Stimulated activated CD4-positive, alpha-beta T cell treated with anti-CD3 and anti-CD28 coated beads, Interleukin-2, amount 100 ng/mL, for 4 hours (primary cell): ENCODE results near the gene HPSE2.

Experiments
- DNase-seq: peaks from one replicate; pipeline ENCODE4 v3.0.0-alpha.2; 2020; ENCODE audit warnings: low read depth

HPSE2 gene

DNA sequence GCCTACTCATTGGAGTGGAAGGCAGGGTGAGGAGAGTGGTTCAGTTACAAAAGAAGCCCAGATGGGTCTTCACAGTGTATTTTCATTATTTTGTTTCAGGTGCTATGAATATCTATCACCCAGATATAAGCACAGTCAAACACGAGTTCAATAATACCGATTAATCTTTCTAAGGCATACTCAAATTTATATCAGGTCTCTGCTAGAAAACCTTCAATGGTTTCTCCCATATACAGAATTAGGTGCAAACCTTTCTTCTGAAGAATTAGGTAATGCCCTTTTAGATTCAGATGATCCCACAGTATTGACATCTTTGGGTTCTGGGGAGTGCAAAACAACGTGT is 774.2 kb downstream of the HPSE2 start:
- DNase-seq, result no peak

DNA sequence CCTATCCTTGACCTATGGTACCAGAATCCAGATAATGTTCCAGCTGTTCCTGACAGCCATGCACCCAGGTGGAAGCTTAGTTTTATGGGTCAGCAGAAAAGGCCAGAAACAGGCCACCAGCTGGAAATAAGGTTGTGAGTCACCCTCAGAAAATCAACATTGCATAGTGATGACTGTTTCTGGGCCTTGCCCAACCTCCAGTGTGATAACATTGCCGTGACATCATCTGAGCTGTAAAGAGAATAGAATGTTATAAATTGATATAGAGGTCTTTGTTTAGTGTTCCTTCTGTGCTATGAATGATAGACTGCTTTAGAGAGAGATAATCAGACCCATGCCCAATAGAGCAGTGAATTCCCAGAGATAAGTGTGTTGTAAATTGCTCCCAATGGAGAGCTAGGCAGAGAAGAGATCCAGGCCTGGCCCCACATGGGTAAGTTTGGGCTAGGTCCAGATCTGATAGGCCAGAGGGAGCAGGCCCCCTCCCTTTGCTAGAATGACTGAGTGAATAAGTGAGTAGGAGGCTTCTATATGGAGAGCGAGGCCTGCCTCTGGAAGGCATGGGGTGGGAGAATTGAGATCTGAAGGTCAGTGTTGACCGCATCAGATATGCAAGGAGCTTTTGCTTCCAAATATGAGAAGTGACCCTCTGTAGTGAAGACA is 774.7 kb downstream of the HPSE2 start:
- DNase-seq, result no peak

DNA sequence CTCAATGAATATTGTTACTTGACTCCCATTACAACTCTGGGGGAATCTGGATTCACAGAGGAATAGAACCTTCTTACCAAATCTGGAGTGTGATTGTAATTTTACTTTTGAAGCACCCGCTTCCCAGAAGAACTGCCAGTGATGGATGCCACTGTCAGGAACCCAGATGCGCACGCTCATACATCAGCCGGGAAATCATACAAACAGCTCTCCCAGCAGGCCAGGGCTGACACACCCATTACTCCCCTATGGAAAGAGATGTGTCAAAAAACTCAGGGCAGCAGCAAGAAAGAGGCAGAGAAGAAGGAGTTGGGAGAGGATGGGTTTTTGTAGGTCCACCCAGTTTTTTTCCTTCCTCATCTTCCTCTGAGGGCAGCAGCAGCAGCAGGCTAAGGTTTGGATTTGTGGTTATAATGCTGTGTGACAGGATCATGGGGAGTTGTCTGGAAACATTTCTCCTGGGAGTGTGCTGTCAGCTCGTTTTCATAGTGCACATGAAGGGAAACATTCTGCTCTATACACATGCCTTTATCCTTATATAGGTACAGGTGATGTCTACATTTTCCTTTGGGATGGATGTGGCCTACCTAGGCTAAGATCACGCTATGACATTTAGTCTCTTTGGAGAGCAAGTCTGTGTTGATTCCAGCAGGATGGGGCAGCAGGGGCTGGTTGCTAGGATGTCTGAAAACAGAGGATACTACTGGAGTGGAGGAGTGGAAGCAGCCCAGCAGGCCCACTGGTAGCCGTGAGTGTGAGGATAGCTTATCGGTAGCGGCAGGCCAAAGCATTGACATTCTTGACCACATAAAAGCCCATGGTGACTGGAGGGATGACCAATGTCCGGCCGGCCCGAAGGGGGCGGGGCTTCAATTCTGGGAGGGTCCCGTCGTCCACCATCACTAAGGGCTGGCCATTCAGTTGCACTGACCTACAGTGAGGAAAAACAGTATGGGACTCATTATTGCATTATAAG is 776.6 kb downstream of the HPSE2 start:
- no peak for DNase-seq

DNA sequence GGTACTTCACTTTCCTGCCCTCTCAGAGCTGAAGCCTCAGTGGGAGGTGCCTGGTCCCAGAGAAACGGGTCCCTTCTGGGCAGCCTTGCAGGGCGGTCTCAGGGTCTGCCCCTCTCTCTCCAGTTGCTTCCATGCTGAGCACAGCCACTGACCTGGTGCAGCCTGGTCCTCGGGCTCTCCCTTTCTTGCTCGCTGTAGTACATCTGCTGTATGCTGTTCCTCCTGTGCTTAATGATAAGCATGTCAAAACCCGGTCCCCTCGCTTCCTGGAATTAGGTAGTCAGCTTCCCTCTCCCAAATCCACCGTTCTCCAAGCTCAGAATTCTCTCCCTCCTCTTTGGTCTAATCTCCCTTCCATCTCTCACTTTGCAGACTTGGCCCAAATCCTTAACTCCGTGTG is 777.9 kb downstream of the HPSE2 start:
- no peak for DNase-seq

DNA sequence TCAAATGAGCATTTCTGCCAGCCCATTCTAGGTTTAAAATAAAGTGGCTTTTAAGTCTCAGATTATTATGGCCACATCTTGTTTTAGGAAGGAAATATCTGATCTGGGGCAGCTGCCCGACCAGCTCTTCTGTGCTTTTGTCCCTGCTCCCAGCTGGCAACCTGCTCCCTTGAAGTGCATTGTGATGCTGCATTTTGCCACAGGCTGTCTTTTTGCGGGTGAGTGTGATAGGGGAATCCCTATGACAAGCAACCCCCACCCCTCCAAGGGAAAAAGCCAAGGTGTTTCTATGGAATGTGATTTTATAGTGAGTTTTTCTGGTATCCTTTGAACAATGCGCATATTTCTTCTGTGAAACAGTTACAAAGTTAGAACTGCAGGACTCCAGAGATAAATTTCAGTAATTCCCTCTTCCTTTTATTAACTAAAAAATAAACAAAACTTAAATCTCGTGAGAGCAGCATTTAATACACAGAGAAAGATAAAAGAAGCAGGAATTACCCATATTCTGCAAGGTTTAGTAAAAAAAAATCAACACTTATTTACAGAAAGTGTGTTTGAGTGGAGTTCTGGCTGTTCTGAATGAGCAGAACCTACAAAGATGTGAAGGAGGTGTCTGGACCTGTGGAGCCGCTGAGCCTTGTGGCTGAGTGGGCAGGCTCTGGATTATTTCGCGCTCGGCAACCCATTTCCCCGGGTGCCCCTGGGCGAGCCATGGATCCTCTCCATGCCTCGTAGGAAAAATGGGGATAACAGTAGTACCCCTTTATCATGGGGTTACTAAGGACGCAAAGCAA is 778.8 kb downstream of the HPSE2 start:
- no peak for DNase-seq

DNA sequence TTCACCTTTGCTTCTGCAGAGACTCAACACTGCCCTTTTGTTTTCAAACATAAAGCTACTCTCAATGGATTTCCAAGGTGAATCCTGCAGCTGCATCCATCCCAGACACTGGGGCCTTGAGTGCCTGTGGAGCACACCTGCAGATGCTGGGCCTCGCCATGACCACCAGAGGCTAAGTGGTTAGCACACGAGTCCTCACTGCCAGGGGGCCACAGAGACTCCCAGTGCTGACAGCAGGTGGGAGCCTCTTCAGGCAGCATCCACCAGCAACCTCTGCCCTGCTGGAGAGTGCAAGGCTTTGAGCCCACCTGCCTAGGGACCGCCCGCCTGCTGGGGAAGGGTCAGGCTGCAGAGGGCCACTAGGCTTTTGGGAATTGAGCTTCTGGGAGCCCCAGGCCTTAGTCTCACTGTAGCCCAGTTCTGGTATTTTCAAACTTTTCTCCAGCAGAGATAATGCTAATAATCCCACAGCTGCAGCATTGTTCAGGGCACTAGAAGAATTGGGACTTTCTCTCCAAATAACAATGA is 779.5 kb downstream of the HPSE2 start:
- DNase-seq, result no peak

DNA sequence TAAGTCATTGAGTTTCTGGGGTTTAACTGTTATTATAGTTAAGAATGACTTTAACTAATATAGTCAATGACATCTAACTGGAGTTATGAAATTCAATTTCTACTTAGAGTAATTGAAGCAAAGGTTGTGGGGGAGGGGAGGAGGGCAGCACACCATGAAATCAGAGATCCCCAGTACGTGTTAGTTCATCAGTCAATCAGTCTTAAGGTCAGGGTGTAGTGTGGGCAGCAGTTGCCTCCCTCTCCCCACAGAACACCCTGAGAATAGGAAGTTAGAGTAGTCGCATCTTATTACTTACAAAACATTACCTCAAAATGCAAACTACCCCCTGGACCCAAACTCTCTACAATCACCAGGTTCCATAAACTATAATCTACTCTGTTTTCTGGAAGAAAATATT is 781.9 kb downstream of the HPSE2 start:
- no peak for DNase-seq

DNA sequence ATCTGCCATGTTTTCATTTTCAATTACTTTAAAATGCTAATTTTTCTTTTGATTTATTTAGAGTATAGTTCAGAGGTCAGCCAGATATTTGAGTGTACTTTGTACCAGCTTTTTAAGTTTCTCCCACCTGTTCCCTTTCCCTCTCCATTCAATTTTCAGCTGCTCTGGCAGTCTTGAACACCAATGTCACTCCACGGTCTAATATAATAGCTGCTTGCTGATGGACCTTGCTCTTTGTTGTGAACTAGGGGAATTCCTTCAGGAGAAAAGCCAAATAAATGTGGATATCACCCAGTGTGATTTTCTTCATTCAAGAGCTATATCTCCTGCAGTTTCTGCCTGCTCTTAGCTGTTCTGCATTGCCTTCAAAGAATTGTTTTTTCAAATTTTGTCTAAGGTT is 785.0 kb downstream of the HPSE2 start:
- DNase-seq, result no peak

DNA sequence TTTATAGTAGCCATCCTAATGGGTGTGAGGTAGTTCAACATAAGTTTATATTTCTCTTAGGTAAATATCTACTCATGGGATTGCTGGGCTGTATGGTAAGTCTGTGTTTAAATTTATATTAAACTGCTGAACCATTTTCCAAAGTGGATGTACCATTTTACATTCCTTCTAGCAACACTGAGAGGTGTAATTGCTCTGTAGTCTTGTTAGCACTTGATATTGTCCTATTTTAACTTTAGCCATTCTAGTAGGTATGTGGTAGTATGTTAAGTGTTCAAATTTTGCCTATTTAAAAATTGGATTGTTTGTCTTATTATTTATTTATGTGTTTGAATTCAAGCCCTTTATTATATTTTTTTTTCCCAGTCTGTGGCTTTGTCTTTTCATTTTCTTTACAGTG is 786.4 kb downstream of the HPSE2 start:
- no peak for DNase-seq

DNA sequence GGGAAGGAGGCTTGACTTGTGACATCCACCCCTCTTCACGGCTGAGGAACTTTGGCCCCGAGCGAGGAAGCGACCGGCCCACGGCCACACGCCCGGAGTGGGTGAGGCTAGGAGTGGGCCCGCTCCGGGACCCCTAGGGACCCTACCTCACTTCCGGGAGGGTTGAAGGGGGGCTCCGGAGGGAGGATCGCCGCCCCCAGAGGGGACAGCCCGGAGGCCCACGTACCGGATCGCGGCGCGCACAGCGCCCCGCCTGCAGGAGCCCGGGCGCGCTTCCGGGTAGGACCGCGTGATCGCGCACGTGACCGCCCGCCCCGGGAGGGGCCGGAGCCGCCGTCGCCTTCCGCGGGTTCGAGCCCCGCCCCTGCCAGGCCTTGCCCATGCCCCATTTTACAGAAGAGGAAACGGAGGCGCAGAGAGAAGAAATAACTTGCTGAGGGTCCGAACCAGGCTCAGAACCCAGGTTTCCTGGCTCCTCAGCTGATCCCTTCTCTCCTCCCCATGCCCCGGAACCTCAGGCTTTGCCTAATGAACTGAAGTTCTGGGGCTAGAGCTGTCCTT is 788.9 kb downstream of the HPSE2 start, which contains the start of gene HPS1:
Gene HPS1 (minus strand): TSS at position 275 of the 561 bp plus-strand sequence. CDS start 3,695 bp downstream, outside the sequence.
- DNase-seq, result peak; percentile 77

DNA sequence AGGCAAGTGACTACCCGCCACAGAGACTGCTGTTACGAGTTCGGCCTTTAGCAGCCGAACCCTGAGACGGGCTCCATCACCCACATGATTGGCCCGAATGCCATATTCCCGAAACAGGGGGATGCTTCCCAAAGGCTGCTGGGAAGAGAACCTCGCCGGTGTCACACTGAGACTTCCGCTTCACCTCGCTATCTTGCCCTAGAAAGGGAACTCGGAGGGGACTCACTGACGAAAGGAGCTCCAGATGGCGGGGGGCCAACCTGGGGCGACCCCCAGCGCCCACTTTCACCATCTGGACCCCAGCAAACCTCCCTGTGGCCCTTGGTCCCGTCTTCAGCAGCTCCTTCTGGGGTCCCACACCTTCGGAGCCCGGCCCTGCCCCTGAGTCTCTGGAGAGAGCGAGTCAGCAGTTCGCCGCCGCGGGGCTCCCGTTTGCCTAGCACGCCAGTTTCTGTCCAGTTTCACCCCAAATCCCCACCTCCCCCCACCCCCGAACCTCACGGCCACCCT is 789.4 kb downstream of the HPSE2 start:
- no peak for DNase-seq

DNA sequence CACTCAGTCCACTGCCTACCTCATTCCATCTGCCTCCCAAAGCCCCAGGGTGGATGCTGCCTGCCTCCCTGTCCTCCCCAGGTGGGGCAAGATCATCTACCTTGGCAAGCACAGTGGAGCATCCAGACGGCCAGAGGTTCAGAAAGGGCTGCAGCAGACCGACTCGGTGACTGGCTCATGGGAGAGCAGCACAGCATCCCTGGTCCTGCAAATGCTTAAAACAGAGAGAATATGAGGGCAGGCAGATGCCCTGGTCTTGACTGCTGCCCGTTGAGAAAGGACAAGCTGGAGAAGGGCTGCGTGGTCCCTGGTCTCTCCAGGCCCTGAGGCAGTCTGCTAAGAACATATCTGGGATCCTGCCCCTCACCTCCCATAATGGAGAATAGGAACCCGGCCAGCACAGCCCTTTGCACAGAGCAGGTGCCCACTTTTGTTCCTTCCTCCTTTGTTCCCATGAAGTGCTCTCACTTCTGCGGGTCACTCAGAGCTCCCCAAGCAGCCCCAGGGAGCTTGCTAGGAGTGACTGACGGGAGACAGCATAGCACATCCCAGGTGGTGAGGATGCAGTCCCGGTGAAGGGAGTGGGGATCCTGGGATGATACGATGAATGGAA is 790.3 kb downstream of the HPSE2 start:
- no peak for DNase-seq

DNA sequence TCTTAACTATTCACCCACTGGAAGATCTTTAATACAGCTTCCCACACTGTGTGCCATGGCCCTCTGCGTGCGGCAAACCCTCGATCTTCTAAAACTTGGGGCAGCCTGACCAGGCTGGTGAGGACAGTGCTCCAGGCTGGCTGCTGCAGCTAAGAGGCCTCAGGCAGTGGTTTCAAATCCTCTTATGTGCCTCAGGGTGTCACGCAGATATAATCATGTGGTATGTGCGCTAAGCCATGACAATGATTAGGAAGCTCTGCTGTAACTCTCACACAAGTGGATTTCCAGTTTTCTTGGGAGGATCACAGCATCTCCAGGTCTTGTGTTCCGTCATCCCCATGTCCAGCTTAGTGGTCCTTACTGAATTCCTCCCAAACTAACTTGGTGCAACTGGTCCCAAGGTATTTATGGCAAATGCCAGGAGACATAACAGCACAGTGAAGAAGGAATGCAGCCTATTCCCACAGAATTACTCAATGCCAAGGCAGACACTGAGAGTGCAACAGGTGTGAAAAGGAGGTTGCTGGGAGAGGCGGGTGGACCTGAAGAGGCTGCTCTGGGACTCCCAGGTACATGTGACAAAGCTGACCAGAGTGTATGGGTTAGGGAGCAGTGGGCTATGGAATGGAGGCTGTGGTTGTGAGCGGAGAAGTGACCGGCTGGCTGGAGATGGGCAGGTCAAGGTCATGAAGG is 791.2 kb downstream of the HPSE2 start:
- no peak for DNase-seq

DNA sequence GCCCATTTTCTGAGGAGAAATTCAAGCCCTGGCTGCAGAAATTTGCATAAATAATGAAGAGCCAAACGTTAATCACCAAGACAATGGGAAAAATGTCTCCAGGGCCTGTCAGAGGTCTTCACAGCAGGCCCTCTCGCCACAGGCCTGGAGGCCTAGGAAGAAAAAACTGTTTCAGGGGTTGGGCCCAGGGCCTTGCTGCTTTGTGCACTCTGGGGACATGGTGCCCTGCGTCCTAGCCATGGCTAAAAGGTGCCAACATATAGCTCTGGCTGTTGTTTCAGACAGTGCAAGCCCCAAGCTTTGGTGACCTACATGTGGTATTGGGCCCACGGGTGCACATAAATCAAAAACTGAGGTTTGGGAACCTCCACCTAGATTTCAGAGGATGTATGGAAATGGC is 796.9 kb downstream of the HPSE2 start:
- DNase-seq, result no peak

DNA sequence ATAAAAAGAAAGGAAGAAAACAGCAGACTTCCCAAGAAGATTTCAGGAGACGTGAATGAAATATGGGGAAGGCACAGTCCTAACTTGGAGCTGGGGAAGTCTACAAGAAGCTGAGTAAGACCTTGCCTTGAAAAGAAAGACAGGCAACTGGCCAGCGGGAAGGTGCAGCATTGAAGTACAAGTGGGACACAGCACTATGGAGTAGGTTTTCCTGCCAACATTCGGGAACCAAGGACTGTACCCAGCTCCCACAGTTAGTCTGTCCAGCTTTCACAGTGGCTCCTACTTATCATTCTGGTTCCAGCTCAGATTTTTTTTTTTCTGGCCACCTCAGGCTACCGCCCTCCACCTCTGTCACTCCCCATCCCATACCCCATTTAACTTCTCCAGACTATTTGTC is 798.9 kb downstream of the HPSE2 start:
- DNase-seq, result no peak

DNA sequence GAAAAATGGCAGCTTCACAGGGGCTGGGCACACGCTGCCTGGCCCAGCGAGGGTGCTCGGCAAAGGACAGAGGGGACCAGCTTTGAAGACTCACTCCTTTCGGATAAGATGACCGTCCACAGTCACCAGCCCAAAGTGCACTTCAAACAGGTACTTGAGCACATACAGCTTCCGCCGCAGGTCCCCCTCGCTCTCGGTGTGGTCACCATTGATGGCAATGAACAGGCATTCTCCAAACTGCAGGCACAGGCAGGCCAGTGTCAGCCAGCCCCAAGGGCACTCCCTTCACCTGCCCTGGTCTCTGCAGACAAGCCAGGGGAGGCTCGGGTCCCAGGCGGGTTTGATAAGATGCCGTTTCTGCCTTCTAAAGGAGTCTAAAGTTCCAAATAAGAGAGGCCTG is 800.5 kb downstream of the HPSE2 start:
- DNase-seq, result no peak

DNA sequence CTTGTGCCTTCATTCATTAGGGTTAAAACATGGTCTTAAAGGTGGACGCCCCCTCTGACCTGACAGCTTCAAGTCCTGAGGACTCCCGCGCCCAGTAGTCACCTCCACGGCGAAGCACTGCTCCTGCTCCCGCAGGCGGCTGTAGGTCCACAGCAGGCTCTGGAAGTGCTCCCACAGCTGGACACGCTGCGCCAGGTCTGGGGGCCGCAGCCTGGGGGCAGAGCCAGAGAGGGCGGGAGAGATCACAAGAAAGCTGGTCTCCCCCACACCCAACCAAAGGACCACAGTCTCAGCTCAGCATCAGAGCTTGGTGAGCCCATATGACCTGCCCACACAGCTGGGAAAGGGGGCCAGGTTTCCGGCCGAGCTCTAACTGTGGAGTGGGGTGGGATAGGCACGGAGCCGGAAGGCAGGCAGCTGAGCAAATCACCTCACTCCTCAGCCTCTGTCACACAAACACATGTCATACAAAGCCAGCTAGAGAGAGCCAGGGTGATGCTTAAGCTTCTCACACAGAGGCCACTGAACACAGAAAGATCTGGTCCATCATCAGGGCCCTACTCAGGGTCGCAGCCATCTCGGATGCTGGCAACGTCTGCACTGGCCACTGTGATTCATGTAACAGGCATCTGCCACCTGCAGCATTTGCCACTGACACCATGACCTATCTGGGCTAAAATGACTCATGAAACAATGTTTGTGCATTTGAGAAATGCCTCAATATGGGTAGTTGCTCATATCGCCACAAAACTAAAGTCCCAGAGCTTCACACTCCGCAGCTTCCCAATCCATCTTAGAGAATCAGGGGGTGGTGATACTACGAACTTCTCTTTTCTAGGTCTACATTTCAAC is 801.5 kb downstream of the HPSE2 start:
- DNase-seq, result no peak

DNA sequence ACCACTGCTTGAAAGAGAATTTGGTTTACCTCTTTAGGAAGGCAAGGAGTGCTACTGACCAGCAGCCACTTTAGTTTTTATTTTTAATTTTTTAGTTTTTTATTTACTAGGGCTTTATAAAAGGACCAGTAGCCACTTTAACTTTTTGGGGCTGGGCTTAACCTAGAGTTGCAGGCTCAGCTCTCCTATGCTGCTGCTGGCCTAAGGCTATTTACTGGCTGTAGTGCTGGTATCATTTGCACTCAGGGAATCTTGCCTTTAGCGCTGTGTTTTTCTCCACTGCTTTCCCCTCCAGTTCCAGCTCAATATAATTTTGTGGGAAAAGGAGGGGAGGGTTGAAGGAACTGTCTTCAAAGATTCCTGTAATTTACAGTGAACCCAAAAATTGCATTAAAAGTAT is 802.3 kb downstream of the HPSE2 start:
- no peak for DNase-seq

DNA sequence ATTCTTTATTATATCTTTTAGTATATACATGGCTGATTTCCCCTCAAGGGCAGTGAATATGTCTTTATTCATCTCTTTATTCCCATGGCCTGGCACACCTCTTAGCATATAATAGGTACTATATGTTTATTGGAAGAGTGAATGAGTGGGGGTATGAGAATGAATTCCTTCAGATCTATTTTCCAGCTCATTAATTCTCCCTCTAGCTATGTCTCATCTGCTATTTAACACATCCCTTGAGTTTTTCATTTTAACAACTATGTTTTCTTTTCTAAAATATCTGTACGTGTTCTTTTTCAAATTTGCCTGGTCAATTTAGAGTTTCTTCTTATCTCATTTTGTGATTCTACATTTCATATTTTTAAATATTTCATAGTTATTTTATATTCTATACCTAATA is 803.3 kb downstream of the HPSE2 start:
- DNase-seq, result no peak

DNA sequence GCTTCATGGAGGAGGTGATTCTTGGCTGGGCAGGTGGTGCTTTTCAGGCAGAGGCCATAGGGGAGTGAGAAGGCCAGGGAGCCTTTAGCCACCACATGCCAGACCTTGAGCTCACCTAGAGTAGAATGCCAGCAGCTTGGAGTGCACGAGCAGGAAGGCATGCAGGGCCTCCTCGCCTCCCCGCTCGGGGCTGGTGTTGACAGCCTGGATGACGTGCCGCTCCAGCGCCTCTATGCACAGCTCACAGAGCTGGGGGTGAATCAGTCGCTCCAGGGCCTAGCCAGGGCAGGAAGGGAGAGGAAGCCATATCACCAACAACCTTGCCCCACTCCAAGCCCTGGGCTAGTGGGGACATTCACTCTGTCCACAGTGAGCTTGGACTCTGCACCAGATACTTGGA is 804.6 kb downstream of the HPSE2 start:
- no peak for DNase-seq
